Ovary (tissue), 3 donors: ENCODE results near the gene TRMT13.

Source experiments
- EP300 ChIP-seq: sonication (generic); formaldehyde crosslinking; IDR thresholded peaks from one replicate; pipeline ENCODE4 v1.6.1; 2017; ENCODE audit warnings: antibody characterized with exemption
- TF ChIP-seq, protein P1 (sequence below), 3 donors: fragments of 450-650 bp in 2 of 3; fragments of 200-600 bp in 1 of 3; IDR thresholded peaks; one replicate each; pipeline versions ENCODE4 v1.5.1 to v1.8.0; 2016 to 2022; ENCODE audit warnings: antibody characterized with exemption in 3 of 3, mild to moderate bottlenecking in 1 of 3
- donor health status: DM: no; HTN: no; CAD: no.

DNA sequence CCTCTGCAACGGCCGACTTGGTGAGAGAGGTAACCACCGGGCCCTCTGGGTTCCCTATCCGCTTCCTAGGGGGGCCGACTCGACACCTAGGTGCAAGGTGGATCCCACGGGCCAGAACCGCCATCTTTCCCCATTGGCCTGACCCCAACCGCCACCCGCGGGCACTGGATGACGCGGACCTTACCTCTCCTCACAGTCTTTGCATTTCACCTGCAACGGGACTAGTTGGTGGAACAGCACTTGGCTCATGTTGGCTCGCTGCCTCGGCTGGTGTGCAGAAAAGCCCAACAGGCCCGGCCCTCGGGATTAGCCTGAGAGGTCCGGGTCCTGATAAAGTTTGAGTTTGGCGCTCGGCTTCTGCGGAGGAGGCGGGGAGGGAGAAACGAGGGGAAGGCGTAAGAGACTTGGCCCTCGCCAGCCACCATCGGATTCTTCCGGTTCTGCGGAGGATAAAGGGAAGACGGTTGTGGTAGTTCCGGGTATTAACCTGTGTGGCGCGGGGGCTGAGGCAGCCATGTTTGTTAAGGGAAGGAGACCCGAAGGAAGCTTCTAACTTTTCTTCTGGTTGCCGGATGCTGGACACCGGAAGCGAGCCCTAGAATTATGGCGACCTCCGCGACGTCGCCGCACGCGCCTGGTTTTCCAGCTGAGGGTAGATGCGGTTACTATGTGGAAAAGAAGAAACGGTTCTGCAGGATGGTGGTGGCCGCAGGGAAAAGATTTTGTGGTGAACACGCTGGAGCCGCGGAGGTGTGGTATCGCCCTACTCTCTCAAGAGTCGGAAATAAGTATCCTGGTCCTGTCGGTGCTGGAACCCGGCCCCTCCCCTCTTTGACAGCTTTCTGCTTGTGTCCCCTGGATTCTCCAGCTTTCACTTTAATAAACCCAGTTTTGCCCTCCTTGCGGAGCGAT, at the start of gene TRMT13, which contains the start of gene SASS6:
- TF ChIP-seq, protein P1, sequence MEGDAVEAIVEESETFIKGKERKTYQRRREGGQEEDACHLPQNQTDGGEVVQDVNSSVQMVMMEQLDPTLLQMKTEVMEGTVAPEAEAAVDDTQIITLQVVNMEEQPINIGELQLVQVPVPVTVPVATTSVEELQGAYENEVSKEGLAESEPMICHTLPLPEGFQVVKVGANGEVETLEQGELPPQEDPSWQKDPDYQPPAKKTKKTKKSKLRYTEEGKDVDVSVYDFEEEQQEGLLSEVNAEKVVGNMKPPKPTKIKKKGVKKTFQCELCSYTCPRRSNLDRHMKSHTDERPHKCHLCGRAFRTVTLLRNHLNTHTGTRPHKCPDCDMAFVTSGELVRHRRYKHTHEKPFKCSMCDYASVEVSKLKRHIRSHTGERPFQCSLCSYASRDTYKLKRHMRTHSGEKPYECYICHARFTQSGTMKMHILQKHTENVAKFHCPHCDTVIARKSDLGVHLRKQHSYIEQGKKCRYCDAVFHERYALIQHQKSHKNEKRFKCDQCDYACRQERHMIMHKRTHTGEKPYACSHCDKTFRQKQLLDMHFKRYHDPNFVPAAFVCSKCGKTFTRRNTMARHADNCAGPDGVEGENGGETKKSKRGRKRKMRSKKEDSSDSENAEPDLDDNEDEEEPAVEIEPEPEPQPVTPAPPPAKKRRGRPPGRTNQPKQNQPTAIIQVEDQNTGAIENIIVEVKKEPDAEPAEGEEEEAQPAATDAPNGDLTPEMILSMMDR (IDR thresholded peaks at IDR 0.05), result peak in 2 of 3 donors; percentile 19 to 20
- no peak for TF ChIP-seq EP300
